GM19099 (cell line): ENCODE results near the gene GAS6.

ENCODE experiments used
- POLR2A ChIP-seq: IDR thresholded peaks from 3 replicates; pipeline ENCODE4 v1.6.1; 2011; ENCODE audit warnings: low read depth; ENCODE audit not compliant: insufficient read length; ENCODE audit errors: extremely low read depth

GAS6 gene

GRCh38 chr13:113828282-113828825, 35.5 kb downstream of the GAS6 start:
- TF ChIP-seq POLR2A, result no peak

- TF ChIP-seq POLR2A, result no peak
These were observed 36.9 kb downstream of the GAS6 start for GRCh38 chr13:113827021-113827420.

- TF ChIP-seq POLR2A, result no peak
These were observed 38.0 kb downstream of the GAS6 start for GRCh38 chr13:113825841-113826240.

GRCh38 chr13:113823771-113824170, 40.1 kb downstream of the GAS6 start:
- TF ChIP-seq POLR2A, result no peak

- TF ChIP-seq POLR2A, result no peak
These were observed 40.7 kb downstream of the GAS6 start for GRCh38 chr13:113822956-113823744.

- TF ChIP-seq POLR2A, result no peak
These were observed 41.6 kb downstream of the GAS6 start for GRCh38 chr13:113822266-113822665.

- TF ChIP-seq POLR2A, result no peak
These were observed 42.0 kb downstream of the GAS6 start for GRCh38 chr13:113821847-113822246.

GRCh38 chr13:113820813-113821651, 42.8 kb downstream of the GAS6 start:
- no peak for TF ChIP-seq POLR2A

GRCh38 chr13:113819731-113820715, 43.9 kb downstream of the GAS6 start:
- TF ChIP-seq POLR2A, result no peak

GRCh38 chr13:113819341-113819730, 44.5 kb downstream of the GAS6 start:
- no peak for TF ChIP-seq POLR2A

GRCh38 chr13:113818700-113819295, 45.1 kb downstream of the GAS6 start:
- TF ChIP-seq POLR2A, result no peak

GRCh38 chr13:113817860-113818691, 45.8 kb downstream of the GAS6 start:
- no peak for TF ChIP-seq POLR2A
